Lower leg skin (tissue), 4 donors: ENCODE measurements around the gene FCER2. TPM values are rescaled to one million over a fixed set of nuclear protein-coding genes. Genes with fewer than 3 reads are reported as not detected.

ENCODE experiments used
- DNase-seq, 2 donors: peaks; one replicate each; pipeline ENCODE4 v3.0.0-alpha.2; 2019; ENCODE audit warnings: low spot score in 2 of 2
- H3K4me3 ChIP-seq: fragments of 200-600 bp; sonication (generic); 2 replicates; pipeline ENCODE4 v1.5.1; 2017; ENCODE audit warnings: mild to moderate bottlenecking, low read depth; ENCODE audit not compliant: poor library complexity, severe bottlenecking
- CTCF ChIP-seq, 3 donors: fragments of 450-650 bp; IDR thresholded peaks; one replicate each; pipeline ENCODE4 v1.5.1; 2016; ENCODE audit warnings: antibody characterized with exemption in 3 of 3, mild to moderate bottlenecking in 3 of 3, moderate library complexity in 2 of 3
- POLR2A ChIP-seq, 2 donors: fragments of 450-650 bp; IDR thresholded peaks; one replicate each; pipeline ENCODE4 v1.6.1; 2016 to 2017; ENCODE audit warnings: antibody characterized with exemption in 2 of 2, mild to moderate bottlenecking in 1 of 2, moderate library complexity in 1 of 2
- WGBS, 2 donors: methylation state at CpG; one replicate each; pipeline ENCODE4 v1.1.5; 2018; 5-methylcytosine and 5-hydroxymethylcytosine counted together
- intact Hi-C: fragments of 100-400 bp; cut with DNase I; formaldehyde crosslinking; loops from one replicate; pipeline ENCODE4 v1.15.0; 2023; ENCODE audit warnings: low total_unique reads
- total RNA-seq, 4 donors: library from RNA; depleted of rRNA; stranded (reverse); fragments of >200 nt; gene quantifications; one replicate each; pipeline ENCODE4 v1.1.0, GENCODE V29; 2016

Gene FCER2
- total RNA-seq, 4 donors from 2014 or later, result not detected

- peak; percentile 83 to 94 for DNase-seq
- TF ChIP-seq POLR2A (IDR thresholded peaks at IDR 0.05) (no peak), CTCF (IDR thresholded peaks at IDR 0.05) (no peak)
- intact Hi-C loops, result no loop called here
- 49 to 50% methylated on average over 20 to 21 of the region's 21 CpGs for whole genome bisulfite sequencing, 2 donors
- no peak overlapping the region for H3K4me3 ChIP-seq
These were observed 27.6 kb downstream of the FCER2 start for GRCh38 chr19:7674010-7675005.

DNA sequence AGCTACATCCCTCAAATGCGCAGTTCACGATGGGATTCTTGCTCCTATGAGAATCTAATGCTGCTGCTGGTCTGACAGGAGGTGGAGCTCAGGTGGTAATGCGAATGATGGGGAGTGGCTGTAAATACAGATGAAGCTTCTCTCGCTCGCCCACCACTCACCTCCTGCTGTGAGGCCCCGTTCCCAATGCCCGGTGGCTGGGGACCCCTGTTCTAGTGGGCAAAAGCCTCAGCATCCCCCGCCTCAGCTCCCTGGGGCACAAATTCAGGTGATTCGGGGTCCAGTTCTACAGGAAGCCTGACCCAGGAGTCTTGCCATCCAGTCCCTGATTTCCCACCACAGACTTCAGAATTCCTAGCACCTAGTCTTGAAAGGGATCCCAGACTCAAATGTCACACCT, 29.4 kb downstream of the FCER2 start:
- intact Hi-C loops, result no loop called here
- no peak for DNase-seq
- WGBS, 2 donors, result 52 to 58% methylated on average over 9 of the region's 9 CpGs
- TF ChIP-seq POLR2A (IDR thresholded peaks at IDR 0.05) (no peak), CTCF (IDR thresholded peaks at IDR 0.05) (no peak)
- no peak overlapping the region for H3K4me3 ChIP-seq

GRCh38 chr19:7670790-7671189, 31.1 kb downstream of the FCER2 start:
- DNase-seq, result no peak
- intact Hi-C loops, result no loop called here
- WGBS, 2 donors, result 30 to 32% methylated on average over 8 to 9 of the region's 9 CpGs
- no peak overlapping the region for H3K4me3 ChIP-seq
- TF ChIP-seq POLR2A (IDR thresholded peaks at IDR 0.05), result no peak
- no peak for TF ChIP-seq CTCF (IDR thresholded peaks at IDR 0.05)

DNA sequence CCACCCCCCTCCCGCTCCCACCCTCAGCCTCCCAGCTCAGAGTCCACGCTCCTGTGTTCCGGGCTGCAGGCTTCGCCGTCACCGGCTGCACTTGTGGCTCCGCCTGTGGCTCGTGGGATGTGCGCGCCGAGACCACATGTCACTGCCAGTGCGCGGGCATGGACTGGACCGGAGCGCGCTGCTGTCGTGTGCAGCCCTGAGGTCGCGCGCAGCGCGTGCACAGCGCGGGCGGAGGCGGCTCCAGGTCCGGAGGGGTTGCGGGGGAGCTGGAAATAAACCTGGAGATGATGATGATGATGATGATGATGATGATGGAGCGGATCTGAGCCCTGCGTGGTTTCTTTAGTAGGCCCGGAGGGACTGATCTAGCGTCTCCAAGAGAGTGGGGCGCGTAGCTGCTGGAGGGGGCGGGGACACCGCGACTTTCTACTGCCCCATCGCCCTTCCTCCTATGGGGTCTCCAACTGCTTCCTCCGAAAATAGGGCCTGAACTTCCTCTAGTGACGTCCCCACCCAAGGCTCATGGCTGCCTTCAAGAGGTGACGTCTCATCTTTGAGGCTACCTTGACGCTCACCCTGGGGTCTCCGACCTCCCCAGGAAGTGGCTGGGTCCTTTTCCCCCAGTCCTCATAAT, 31.7 kb downstream of the FCER2 start:
- no peak overlapping the region for H3K4me3 ChIP-seq
- 2% methylated on average over 25 to 41 of the region's 43 CpGs for WGBS, 2 donors
- TF ChIP-seq CTCF (IDR thresholded peaks at IDR 0.05) (no peak), POLR2A (IDR thresholded peaks at IDR 0.05) (no peak)
- no peak for DNase-seq
- intact Hi-C loops, result no loop called here

- DNase-seq, result no peak
- 35 to 38% methylated on average over 9 of the region's 9 CpGs for WGBS, 2 donors
- no peak overlapping the region for H3K4me3 ChIP-seq
- TF ChIP-seq POLR2A (IDR thresholded peaks at IDR 0.05) (no peak), CTCF (IDR thresholded peaks at IDR 0.05) (no peak)
- intact Hi-C loops, result no loop called here
These were observed 32.3 kb downstream of the FCER2 start for GRCh38 chr19:7669641-7670040.
